Colonic mucosa (tissue), 4 donors: ENCODE results near the gene CLEC16A. TPM values are rescaled to one million over a fixed set of nuclear protein-coding genes. Genes with fewer than 3 reads are reported as not detected.

Experiments
- DNase-seq: peaks from one replicate; pipeline ENCODE4 v3.0.0-alpha.2; 2020
- H3K27ac ChIP-seq: fragments of 200-600 bp; one replicate; pipeline ENCODE4 v1.8.0; 2021
- H3K27me3 ChIP-seq: fragments of 200-600 bp; one replicate; pipeline ENCODE4 v1.8.0; 2021
- H3K36me3 ChIP-seq: fragments of 200-600 bp; one replicate; pipeline ENCODE4 v1.8.0; 2021
- H3K4me1 ChIP-seq: fragments of 200-600 bp; one replicate; pipeline ENCODE4 v1.8.0; 2021; ENCODE audit warnings: mild to moderate bottlenecking
- H3K4me3 ChIP-seq: fragments of 200-600 bp; one replicate; pipeline ENCODE4 v1.8.0; 2021
- H3K9ac ChIP-seq, 2 donors: one replicate each; pipeline ENCODE4 v1.7.0; 2013; ENCODE audit warnings: control low read depth in 2 of 2, low read depth in 2 of 2, low read length in 2 of 2
- H3K9me3 ChIP-seq: fragments of 200-600 bp; one replicate; pipeline ENCODE4 v1.8.0; 2021
- CTCF ChIP-seq: fragments of 200-600 bp; IDR thresholded peaks from one replicate; pipeline ENCODE4 v1.8.0; 2022; ENCODE audit warnings: antibody characterized with exemption, mild to moderate bottlenecking
- intact Hi-C: fragments of 100-400 bp; cut with DNase I; formaldehyde crosslinking; loops from one replicate; pipeline ENCODE4 v1.14.1; 2022
- total RNA-seq, 2 donors: library from RNA; stranded (reverse); fragmentation: NEBNext Ultra II Directional in 1 of 2; extraction: Animal tissue kit (Norgen Biotek cat#: 25700) in 1 of 2; gene quantifications; one replicate each; pipeline ENCODE4 v1.2.1, GENCODE V29; 2021
- donor health status: healthy.
- donor health status: DM: no; HTN: no; CAD: no.
- donor health status: DM: no; HTN: no; CAD: no.

CLEC16A gene
- total RNA-seq, 2 donors from 2014 or later = 24.9 to 29.6 TPM

DNA sequence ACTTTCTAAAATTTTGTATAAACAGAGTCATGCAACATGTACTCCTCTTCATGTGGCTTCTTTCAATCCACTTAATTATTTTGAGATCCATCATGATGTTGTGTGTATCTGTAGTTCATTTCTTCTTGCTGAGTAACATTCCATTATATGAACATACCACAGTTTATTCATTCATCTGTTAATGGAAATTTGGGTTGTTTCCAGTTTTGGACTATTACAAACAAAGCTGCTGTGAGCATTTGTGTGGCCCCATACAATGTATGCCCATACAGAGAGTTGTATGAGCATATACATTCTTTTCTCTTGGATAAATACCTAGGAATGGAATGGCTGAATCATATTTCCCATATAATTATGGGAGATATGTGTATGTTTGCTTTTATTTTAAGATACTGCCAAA is 85.6 kb downstream of the CLEC16A start:
- Histone ChIP-seq H3K36me3 (no peaks in the 10 kb centered on the region), H3K9me3 (no peaks in the 10 kb centered on the region), H3K9ac (no peak overlapping the region), H3K4me1 (no peaks in the 10 kb centered on the region), H3K4me3 (no peak overlapping the region), H3K27ac (no peak overlapping the region), H3K27me3 (no peaks in the 10 kb centered on the region)
- no peak for TF ChIP-seq CTCF
- intact Hi-C loops = no loop called here
- DNase-seq = no peak

GRCh38 chr16:11030990-11031510 is 86.7 kb downstream of the CLEC16A start:
- Histone ChIP-seq H3K27ac (no peak overlapping the region), H3K9ac (no peak overlapping the region), H3K36me3 (no peaks in the 10 kb centered on the region), H3K27me3 (no peaks in the 10 kb centered on the region), H3K4me1 (no peaks in the 10 kb centered on the region), H3K9me3 (no peaks in the 10 kb centered on the region), H3K4me3 (no peak overlapping the region)
- intact Hi-C loops = no loop called here
- DNase-seq = no peak
- no peak for TF ChIP-seq CTCF

GRCh38 chr16:11032000-11032921 is 87.9 kb downstream of the CLEC16A start:
- no peak overlapping the region for H3K4me3 ChIP-seq

GRCh38 chr16:11032922-11033291 is 88.5 kb downstream of the CLEC16A start:
- Histone ChIP-seq H3K4me1 (no peaks in the 10 kb centered on the region), H3K27ac (no peak overlapping the region), H3K4me3 (no peak overlapping the region), H3K9me3 (no peaks in the 10 kb centered on the region), H3K27me3 (no peaks in the 10 kb centered on the region), H3K36me3 (no peaks in the 10 kb centered on the region), H3K9ac (no peak overlapping the region)
- intact Hi-C loops = no loop called here
- TF ChIP-seq CTCF = no peak
- DNase-seq = no peak

More at GRCh38 chr16:11032000-11032921, 87.9 kb downstream of the CLEC16A start:
- Histone ChIP-seq H3K4me1 (no peaks in the 10 kb centered on the region), H3K36me3 (no peaks in the 10 kb centered on the region), H3K27ac (no peak overlapping the region), H3K27me3 (no peaks in the 10 kb centered on the region), H3K9me3 (no peaks in the 10 kb centered on the region), H3K9ac (no peak overlapping the region)
- intact Hi-C loops = no loop called here
- no peak for TF ChIP-seq CTCF
- DNase-seq = no peak

DNA sequence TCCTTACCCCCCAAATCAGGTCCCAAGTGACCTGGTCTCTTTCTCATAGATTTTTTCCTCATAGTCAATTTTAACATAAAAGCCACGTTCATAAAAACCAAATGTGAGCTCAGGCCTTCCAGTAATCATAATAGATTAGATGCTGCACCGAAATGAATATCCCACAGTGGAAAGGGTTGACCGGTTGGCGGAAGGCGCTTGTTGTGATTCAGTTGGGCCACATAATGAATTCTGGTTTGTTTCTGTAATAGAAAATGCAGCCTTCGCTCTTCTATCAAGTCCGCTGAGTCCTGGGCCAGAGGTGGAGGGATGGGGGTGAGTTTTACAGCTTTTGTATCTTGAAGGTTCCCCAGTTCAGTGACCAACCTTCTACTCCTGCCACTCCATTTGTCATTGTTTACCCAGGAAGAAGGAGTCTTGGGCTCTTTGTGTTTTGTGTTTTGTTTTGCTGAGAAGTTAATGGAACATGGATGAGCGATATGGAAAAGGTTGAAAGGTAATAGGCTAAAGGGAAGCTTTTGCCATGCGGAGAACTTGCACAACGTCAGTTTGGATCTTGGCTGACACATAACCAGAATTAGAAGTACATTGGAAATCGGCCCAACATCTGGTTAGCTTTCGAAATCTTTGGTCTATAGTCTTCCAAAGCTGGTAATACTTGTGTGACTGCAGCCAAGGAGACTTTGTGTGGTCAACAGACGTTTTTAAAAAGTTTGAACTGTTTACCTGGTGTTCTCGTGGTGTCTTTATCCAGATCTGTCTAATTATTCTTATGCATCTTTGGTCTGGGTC is 89.5 kb downstream of the CLEC16A start:
- no peak for DNase-seq
- Histone ChIP-seq H3K9me3 (no peaks in the 10 kb centered on the region), H3K9ac (no peak overlapping the region), H3K4me1 (no peaks in the 10 kb centered on the region), H3K27ac (no peak overlapping the region), H3K36me3 (no peaks in the 10 kb centered on the region), H3K27me3 (no peaks in the 10 kb centered on the region), H3K4me3 (no peak overlapping the region)
- intact Hi-C loops = no loop called here
- TF ChIP-seq CTCF = no peak
